Epithelial cell of esophagus (primary cell): ENCODE measurements around the gene CACNB1.

ENCODE experiments used
- DNase-seq: peaks from one replicate; pipeline ENCODE4 v3.0.0; 2010; ENCODE audit warnings: low read depth
- H3K4me3 ChIP-seq: 2 replicates; pipeline ENCODE4 v1.5.1; 2011; ENCODE audit warnings: mild to moderate bottlenecking, low read length, control low read depth
- TF ChIP-seq, protein P1 (sequence below): IDR thresholded peaks from 2 replicates; pipeline ENCODE4 v1.5.1; 2011; ENCODE audit warnings: low read depth, mild to moderate bottlenecking, low read length, control low read depth, inconsistent platforms; ENCODE audit not compliant: insufficient read depth; ENCODE audit errors: missing control alignments

Gene CACNB1

DNA sequence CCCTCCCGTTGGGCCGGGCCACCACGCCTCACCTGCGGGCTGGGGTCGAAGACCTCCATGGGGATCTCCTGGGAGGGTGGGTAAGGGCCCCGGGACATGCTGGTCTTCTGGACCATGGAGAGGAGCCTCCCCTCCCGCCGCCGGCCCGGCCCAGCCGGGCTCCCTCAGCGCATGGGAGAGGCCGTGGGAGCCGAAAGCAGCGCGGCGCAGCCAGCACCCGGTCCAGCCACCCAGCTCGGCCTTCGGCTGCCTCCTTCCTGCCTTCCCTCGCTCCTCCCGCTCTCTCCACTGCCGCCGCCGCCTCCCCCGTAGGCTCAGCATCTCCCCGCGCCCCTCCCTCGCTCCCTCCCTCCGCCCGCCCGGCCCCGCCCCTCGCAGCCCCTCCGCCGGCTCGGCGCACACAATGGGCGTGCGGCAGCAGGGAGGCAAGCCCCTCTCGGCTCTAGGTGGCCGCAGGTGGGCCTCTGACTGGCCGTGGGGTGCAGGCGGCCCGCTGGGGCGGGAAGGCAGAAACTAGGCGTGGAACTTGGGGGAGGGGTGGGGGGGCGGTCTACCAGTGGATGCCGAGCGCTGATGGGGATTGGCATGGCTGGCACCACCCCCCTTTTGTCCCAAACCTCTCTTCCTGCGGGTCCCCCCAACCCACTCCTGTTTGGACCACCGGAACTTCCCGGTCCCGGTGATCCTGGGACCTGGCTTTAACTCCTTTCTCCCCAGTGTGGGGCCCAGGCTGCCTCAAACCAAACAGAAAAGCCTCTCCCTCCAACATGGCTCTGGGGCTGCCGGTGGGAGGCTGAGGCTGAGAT lies at the start of gene CACNB1:
Gene CACNB1, minus strand, starts transcription at position 290 of the 806 bp plus-strand sequence. Its CDS starts 174 bp downstream, at position 116.
- TF ChIP-seq, protein P1, sequence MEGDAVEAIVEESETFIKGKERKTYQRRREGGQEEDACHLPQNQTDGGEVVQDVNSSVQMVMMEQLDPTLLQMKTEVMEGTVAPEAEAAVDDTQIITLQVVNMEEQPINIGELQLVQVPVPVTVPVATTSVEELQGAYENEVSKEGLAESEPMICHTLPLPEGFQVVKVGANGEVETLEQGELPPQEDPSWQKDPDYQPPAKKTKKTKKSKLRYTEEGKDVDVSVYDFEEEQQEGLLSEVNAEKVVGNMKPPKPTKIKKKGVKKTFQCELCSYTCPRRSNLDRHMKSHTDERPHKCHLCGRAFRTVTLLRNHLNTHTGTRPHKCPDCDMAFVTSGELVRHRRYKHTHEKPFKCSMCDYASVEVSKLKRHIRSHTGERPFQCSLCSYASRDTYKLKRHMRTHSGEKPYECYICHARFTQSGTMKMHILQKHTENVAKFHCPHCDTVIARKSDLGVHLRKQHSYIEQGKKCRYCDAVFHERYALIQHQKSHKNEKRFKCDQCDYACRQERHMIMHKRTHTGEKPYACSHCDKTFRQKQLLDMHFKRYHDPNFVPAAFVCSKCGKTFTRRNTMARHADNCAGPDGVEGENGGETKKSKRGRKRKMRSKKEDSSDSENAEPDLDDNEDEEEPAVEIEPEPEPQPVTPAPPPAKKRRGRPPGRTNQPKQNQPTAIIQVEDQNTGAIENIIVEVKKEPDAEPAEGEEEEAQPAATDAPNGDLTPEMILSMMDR = no peak
- DNase-seq = peak; percentile 72
- peak within 1 kb of the TSS; percentile 62 for H3K4me3 ChIP-seq

- no peak overlapping the region for H3K4me3 ChIP-seq
- TF ChIP-seq, protein P1 = no peak
- no peak for DNase-seq
Observed at GRCh38 chr17:39246274-39246673, 48.8 kb upstream of the CACNB1 start.

DNA sequence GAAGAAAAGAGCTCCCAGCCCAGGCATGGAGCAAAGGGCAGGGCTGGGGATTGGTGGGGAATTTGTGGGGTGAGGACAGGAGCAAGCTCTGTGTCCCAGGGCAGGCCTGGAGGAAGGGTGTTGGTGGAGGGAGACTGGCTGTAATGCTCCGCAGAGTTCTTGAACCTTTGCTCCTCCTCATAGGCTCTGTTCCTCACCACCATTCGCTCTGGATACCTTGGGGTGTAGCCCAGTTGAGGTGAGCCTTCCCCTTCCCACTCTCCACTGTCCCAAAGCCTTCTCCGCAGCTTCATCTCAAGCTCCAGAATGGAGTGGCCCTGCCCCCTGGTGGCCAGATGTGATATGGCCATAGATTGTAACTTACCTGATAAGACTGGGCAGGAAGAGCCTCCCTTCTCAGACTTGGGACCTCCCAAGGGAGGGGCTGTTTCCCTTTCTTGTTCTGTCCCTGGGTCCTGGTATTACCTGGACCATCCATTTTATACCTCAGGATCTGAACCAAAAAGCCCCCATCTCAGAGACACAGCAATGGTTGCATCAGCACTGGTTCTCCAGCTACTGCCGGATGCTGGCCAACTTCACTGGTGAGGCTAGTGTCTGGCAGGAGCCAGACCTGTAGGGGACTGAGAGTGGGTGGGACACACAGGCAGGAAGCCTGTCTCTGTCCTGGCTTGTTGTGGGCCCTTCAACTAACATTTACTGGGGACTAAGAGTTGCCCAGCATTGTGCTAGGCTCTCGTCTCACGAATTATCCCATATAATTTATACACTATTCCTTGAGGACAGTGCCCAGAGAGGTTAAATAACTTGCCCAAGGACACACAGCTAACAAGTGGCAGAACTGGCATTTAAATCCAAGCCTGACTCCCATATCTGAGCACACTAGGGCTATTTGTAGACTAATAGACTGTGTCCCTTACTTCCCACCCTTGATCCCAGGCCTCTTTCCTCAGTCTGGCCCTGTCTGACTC lies 47.4 kb upstream of the CACNB1 start:
- DNase-seq = peak; percentile 87
- H3K4me3 ChIP-seq = no peak overlapping the region
- TF ChIP-seq, protein P1 = peak; percentile 94

GRCh38 chr17:39244016-39244599 lies 46.6 kb upstream of the CACNB1 start:
- DNase-seq = no peak
- no peak overlapping the region for H3K4me3 ChIP-seq
- TF ChIP-seq, protein P1 = no peak

GRCh38 chr17:39243155-39243554 lies 45.7 kb upstream of the CACNB1 start:
- no peak for DNase-seq
- TF ChIP-seq, protein P1 = no peak

GRCh38 chr17:39240631-39241030 lies 43.2 kb upstream of the CACNB1 start:
- TF ChIP-seq, protein P1 = no peak
- DNase-seq = no peak
- no peak overlapping the region for H3K4me3 ChIP-seq

More at GRCh38 chr17:39243155-39243554, 45.7 kb upstream of the CACNB1 start:
- no peak overlapping the region for H3K4me3 ChIP-seq
